ENCODE results near the gene PLB1.

Gene PLB1

DNA sequence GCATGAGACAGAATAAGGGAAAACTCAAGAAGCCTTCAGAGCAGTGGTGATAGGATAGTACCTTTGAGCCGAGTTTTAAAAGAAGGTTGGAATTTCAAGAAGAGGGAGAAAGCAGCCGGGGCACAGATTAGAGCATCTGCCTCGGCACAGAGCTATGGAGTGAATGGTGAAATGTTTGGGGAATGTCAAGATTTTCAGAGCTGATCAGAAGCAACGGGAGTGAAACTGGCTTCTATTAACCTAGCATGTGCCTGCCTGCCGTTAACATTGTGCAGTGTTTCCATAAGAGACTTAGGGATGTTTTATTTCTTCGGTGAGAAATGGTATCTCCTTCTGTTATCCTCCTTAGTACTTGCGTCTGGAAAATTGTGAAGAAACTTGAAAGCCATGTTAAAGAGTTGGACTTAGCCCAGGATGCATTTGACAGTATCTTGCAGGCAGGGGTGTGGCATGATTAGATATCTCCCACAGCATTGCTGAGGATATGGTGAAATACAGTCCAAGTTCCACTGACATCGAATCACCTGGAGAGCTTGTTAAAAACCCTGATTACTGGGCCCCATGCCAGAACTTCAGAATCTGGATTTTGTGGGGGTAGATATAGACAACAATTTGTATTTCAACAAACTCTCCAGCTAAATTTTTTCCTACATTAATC, 158.9 kb downstream of the PLB1 start:
- H3K27ac ChIP-seq = no peak overlapping the region
- TF ChIP-seq, protein P1, sequence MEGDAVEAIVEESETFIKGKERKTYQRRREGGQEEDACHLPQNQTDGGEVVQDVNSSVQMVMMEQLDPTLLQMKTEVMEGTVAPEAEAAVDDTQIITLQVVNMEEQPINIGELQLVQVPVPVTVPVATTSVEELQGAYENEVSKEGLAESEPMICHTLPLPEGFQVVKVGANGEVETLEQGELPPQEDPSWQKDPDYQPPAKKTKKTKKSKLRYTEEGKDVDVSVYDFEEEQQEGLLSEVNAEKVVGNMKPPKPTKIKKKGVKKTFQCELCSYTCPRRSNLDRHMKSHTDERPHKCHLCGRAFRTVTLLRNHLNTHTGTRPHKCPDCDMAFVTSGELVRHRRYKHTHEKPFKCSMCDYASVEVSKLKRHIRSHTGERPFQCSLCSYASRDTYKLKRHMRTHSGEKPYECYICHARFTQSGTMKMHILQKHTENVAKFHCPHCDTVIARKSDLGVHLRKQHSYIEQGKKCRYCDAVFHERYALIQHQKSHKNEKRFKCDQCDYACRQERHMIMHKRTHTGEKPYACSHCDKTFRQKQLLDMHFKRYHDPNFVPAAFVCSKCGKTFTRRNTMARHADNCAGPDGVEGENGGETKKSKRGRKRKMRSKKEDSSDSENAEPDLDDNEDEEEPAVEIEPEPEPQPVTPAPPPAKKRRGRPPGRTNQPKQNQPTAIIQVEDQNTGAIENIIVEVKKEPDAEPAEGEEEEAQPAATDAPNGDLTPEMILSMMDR (conservative IDR thresholded peaks at IDR 0.05) = no peak

GRCh38 chr2:28656937-28657615, 161.2 kb downstream of the PLB1 start:
- TF ChIP-seq, protein P1 (conservative IDR thresholded peaks at IDR 0.05) = no peak
- H3K27ac ChIP-seq = peak overlapping the region; percentile 55

GRCh38 chr2:28658369-28658768, 162.5 kb downstream of the PLB1 start:
- TF ChIP-seq, protein P1 (conservative IDR thresholded peaks at IDR 0.05) = no peak
- no peak overlapping the region for H3K27ac ChIP-seq

- no peak overlapping the region for H3K27ac ChIP-seq
- TF ChIP-seq, protein P1 (conservative IDR thresholded peaks at IDR 0.05) = no peak
Observed at GRCh38 chr2:28659127-28659526, 163.3 kb downstream of the PLB1 start.

DNA sequence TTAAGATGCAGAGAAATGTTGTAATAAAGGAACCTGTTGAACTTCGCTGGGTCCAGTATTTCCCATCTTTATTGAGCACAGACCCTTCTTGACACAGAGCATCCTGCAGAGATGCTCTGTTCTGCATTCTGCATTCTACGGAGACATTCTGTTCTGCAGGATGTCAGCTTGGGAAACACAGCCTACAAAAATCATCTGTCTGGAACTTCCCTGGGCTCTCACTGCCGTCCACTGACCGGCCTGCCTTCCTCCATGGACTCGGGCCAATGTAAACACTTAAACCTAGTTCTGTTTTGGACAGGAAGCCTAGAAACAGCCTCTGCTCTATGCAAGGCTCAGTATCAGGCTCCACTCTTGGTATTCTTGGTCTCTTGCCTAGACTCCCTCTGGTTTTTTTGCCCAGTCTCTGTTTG, 165.7 kb downstream of the PLB1 start:
- TF ChIP-seq, protein P1 (conservative IDR thresholded peaks at IDR 0.05) = no peak
- peak overlapping the region; percentile 69 for H3K27ac ChIP-seq

GRCh38 chr2:28662044-28662443, 166.2 kb downstream of the PLB1 start:
- peak overlapping the region; percentile 69 for H3K27ac ChIP-seq

DNA sequence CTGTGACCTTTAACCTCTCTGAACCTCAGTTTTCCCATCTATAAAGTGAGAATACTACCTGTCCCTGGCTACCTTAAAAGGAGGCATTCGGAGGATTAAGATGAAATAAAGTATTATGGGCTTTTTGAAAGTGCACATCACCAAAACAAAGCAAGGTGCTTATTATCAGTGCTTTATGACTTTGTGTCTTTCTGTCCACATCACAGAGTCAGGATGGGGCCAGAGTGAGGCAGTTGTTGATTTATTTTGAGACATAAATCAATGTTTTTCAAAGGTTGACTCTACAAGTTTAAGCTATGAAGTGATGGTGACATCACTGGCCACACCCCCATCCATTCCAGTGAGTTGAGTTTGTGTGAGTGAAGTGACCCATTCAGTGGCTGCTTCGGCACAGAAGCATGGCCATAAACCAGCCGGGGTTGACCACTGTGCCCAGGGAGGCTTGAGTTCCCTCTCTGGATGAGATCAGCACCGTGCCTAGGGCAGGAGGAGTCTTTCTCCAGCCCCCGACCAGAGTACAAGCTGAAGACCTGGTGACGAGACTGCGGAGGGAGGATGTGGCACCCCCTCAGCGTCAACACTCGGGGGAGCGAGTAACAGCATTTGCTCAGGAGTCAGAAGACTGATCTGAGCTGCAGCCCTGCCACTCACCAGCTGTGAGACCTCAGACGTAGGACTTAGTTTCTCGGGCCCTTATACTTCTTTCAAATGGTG, 166.8 kb downstream of the PLB1 start:
- peak overlapping the region; percentile 69 for H3K27ac ChIP-seq
- TF ChIP-seq, protein P1 (conservative IDR thresholded peaks at IDR 0.05) = no peak

More at GRCh38 chr2:28662044-28662443, 166.2 kb downstream of the PLB1 start:
- TF ChIP-seq, protein P1 (conservative IDR thresholded peaks at IDR 0.05) = no peak

All from VCaP (cell line).